Cardiac muscle cell (in vitro differentiated cells and primary cell): Measurements from ENCODE around the gene AZIN2. TPM values are rescaled to one million over a fixed set of nuclear protein-coding genes. Genes with fewer than 3 reads are reported as not detected.
A peak's percentile ranks its signal among the peaks of the same experiment; 100 is the strongest.

Source experiments
- DNase-seq, 2 donors: peaks; one replicate each; pipeline versions ENCODE4 v3.0.0 to v3.0.0-alpha.2; 2010 to 2017; ENCODE audit warnings: low read depth in 1 of 2, low spot score in 1 of 2
- H3K27ac ChIP-seq: fragments of 200-600 bp; sonication (generic); 2 replicates; pipeline ENCODE4 v1.5.1; 2016
- H3K27me3 ChIP-seq: fragments of 200-600 bp; sonication (generic); 2 replicates; pipeline ENCODE4 v1.6.0; 2016; ENCODE audit warnings: control low read depth
- H3K36me3 ChIP-seq: fragments of 200-600 bp; sonication (generic); 2 replicates; pipeline ENCODE4 v1.5.1; 2016; ENCODE audit warnings: control low read depth
- H3K4me1 ChIP-seq: fragments of 200-600 bp; sonication (generic); 2 replicates; pipeline ENCODE4 v1.8.1; 2017; ENCODE audit warnings: low read depth, mild to moderate bottlenecking, mixed run types
- H3K4me3 ChIP-seq: fragments of 200-600 bp; sonication (generic); 2 replicates; pipeline ENCODE4 v1.5.1; 2016; ENCODE audit warnings: mild to moderate bottlenecking
- H3K9me3 ChIP-seq: fragments of 200-600 bp; sonication (generic); 2 replicates; pipeline ENCODE4 v1.5.1; 2017; ENCODE audit warnings: low read depth, mild to moderate bottlenecking, control low read depth
- polyA plus RNA-seq: library from polyadenylated mRNA; unstranded; fragments of >200 nt; fragmentation: Nextera tagmentation; extraction: Ambion mirVana; gene quantifications from 2 replicates; pipeline ENCODE4 v1.2.1, GENCODE V29; 2016
- total RNA-seq: library from RNA; depleted of rRNA; stranded (reverse); fragments of >200 nt; gene quantifications from 2 replicates; pipeline ENCODE4 v1.2.3, GENCODE V29; 2016
- TF ChIP-seq, protein P1 (sequence below): IDR thresholded peaks from 2 replicates; pipeline ENCODE4 v1.5.1; 2012; ENCODE audit warnings: low read depth, mild to moderate bottlenecking, low read length

The AZIN2 gene
- total and polyA plus RNA-seq, 2 experiments from 2014 or later, result 7.7 to 18.6 TPM

DNA sequence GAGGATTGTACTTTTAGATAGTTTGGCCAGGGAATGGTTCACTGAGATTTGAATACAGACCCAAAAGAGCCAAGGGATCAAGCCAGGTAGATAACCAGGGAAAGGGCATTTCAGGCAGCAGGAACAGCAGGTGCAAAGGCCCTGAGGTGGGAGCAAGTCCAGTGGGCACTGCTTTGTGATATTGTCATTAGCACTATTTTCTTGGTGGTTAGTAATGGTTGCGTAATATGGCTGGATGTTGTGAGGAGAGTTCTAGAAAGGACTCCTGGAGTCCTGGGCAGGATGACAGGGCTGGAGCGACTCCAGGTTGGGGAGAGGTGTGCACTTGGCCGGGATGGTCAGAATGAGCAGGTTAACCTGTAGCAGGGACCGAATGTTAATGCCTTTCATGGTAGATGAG lies 4.4 kb downstream of the AZIN2 start:
- Histone ChIP-seq H3K27ac (no peak overlapping the region), H3K36me3 (no peaks in the 10 kb centered on the region), H3K9me3 (no peaks in the 10 kb centered on the region), H3K4me3 (no peak overlapping the region), H3K27me3 (peaks cover 37% of the 10 kb centered on the region), H3K4me1 (no peaks in the 10 kb centered on the region)
- no peak for DNase-seq
- TF ChIP-seq, protein P1, sequence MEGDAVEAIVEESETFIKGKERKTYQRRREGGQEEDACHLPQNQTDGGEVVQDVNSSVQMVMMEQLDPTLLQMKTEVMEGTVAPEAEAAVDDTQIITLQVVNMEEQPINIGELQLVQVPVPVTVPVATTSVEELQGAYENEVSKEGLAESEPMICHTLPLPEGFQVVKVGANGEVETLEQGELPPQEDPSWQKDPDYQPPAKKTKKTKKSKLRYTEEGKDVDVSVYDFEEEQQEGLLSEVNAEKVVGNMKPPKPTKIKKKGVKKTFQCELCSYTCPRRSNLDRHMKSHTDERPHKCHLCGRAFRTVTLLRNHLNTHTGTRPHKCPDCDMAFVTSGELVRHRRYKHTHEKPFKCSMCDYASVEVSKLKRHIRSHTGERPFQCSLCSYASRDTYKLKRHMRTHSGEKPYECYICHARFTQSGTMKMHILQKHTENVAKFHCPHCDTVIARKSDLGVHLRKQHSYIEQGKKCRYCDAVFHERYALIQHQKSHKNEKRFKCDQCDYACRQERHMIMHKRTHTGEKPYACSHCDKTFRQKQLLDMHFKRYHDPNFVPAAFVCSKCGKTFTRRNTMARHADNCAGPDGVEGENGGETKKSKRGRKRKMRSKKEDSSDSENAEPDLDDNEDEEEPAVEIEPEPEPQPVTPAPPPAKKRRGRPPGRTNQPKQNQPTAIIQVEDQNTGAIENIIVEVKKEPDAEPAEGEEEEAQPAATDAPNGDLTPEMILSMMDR, result no peak

DNA sequence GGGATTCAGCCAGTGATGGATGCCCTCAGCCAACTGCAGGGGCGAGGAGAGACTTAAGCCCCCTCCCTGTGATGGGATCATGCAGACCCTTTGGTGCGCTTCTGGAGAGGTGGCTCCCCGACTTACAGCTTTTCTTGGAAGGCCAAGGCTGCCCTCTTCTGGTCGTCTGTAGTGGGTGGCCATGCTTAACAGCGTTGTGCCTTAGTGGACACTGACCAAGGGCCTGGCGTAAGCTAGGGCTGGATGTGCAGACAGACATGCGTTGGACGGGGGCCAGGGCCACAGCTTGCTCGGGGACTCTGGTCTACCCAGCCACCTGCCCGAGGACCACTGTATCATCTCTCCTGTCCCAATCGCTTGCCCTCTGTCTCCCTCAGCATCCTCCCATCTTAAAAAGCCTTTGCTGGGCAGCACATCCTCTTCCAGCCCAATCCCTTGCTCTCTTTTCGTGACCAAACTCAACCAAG lies 5.5 kb downstream of the AZIN2 start:
- TF ChIP-seq, protein P1, result peak; percentile 86
- Histone ChIP-seq H3K27ac (no peak overlapping the region), H3K27me3 (peaks cover 35% of the 10 kb centered on the region), H3K4me3 (no peak overlapping the region), H3K36me3 (no peaks in the 10 kb centered on the region), H3K4me1 (no peaks in the 10 kb centered on the region), H3K9me3 (no peaks in the 10 kb centered on the region)
- peak; percentile 88 for DNase-seq

DNA sequence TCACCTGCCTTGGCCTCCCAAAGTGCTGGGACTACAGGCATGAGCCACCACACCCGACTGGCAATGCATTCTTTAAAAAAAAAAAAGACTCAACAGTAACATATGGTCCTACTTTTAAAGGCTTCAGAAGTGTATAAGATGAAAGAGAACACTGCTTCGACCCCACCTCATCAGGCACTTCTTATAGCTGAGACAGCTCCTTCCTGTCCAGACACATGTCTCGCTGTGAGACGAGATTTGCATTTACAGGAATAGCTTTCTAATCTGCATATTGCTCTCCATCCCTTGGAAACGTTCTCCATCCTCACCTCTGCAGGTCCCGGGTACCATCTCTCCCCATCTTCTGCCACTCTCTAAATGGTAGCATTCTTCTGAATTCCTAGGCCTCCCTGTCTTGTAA lies 6.7 kb downstream of the AZIN2 start:
- no peak for DNase-seq
- Histone ChIP-seq H3K27ac (no peak overlapping the region), H3K9me3 (no peaks in the 10 kb centered on the region), H3K4me1 (no peaks in the 10 kb centered on the region), H3K4me3 (no peak overlapping the region), H3K36me3 (no peaks in the 10 kb centered on the region), H3K27me3 (peaks cover 22% of the 10 kb centered on the region)
- TF ChIP-seq, protein P1, result no peak

DNA sequence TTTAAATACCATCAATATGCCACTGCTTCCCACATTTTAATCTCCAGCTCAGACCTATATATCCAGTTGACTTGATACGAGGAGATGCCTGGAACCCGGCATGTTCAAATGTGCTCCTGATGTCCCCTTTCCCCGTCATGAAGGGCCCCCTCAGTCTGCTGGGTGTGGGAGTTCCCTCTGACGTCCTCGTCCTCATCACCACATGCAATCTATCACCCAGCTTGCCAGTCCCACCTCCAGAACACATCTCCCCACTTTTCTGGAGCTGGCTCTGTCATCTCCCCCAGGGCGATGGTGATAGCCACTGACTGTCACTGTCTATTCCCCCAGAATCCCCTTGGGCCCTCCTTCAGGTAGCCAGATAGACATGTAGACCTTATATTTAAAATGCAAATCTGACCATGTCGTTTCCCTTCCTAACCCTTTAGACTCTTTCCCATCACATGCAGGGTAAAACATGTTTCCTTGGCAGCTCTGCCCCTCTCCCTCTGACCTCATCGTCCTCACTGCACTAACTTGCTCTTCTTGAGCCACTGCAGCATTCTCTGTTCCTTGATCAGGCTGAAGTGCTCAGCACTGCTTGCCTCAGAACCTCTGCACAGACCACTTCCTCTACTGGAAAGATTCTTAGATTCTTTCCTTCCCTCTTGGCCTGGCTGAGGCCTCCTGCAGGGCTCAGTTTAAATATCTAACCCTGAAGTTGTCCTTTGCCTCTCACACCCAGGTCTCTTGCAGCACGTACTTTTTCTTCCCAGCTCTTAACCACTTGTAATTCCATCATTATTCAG lies 7.4 kb downstream of the AZIN2 start:
- no peak overlapping the region for H3K4me3 ChIP-seq
- H3K36me3 ChIP-seq, result no peaks in the 10 kb centered on the region
- no peaks in the 10 kb centered on the region for H3K9me3 ChIP-seq
- H3K27me3 ChIP-seq, result peaks cover 16% of the 10 kb centered on the region
- no peaks in the 10 kb centered on the region for H3K4me1 ChIP-seq
- TF ChIP-seq, protein P1, result no peak
- no peak overlapping the region for H3K27ac ChIP-seq
- peak in 1 of 2 donors; percentile 34 for DNase-seq

DNA sequence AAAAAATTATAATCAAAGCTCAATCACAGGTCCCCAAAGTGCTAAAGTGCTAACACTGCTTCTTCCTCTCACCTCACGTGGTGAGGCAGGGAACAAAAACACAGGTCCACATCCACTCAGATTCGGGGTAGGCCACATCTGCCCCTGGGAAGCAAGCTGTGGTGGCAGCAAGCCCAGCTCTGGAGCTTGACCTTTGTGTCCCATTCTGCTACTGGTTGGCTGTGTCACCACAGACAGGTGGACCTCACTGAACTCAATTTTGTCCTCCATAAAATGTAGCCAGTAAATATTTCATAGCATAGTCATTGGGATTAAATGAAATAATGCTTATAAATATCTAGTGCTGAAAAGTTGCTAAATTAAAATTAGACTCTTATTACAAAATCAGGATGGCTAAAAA lies 8.5 kb downstream of the AZIN2 start:
- Histone ChIP-seq H3K27ac (no peak overlapping the region), H3K36me3 (no peaks in the 10 kb centered on the region), H3K9me3 (no peaks in the 10 kb centered on the region), H3K4me1 (no peaks in the 10 kb centered on the region), H3K27me3 (peaks cover 4% of the 10 kb centered on the region), H3K4me3 (no peak overlapping the region)
- TF ChIP-seq, protein P1, result no peak
- DNase-seq, result no peak
